ENCODE results near the gene SHANK3.

SHANK3 gene

GRCh38 chr22:50714631-50715179 is 42.1 kb downstream of the SHANK3 start:
- no peak for DNase-seq

DNA sequence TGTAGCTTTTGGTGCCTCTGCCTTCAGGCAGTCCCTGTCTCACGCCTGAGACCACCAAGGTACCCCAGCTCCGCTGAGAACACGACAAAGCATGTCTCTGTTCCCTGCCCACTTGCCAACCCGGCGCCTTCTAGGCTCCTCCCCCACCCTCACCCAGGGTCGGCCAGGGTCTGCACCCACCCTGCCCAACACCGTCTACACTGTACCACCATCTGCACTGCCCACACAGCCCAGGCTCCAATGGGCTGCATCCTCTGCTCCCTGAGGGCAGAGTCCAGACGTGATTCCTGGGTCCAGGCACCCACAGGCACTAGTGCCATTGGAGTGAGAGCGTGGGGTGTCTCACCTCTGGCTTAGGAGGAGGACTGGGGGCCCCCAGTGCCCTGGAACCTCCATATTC is 42.6 kb downstream of the SHANK3 start:
- no peak for DNase-seq

DNA sequence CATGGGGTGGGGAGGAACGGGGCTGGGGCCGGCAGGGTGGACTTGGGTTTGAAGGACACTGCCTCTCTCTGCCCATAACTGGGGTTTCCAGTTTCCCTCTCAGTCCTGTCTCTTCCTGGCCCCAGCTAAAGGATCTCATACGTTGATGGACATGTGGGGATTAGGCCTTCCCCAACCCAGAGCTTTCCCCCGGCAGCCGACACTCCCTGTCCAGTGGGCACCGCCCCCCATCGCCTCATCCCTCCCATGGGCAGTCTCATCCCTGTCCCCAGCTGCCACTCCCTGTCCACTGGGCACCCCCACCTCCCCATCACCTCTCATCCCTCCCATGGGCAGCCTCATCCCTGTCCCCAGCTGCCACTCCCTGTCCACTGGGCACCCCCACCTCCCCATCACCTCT is 43.2 kb downstream of the SHANK3 start:
- no peak for DNase-seq

DNA sequence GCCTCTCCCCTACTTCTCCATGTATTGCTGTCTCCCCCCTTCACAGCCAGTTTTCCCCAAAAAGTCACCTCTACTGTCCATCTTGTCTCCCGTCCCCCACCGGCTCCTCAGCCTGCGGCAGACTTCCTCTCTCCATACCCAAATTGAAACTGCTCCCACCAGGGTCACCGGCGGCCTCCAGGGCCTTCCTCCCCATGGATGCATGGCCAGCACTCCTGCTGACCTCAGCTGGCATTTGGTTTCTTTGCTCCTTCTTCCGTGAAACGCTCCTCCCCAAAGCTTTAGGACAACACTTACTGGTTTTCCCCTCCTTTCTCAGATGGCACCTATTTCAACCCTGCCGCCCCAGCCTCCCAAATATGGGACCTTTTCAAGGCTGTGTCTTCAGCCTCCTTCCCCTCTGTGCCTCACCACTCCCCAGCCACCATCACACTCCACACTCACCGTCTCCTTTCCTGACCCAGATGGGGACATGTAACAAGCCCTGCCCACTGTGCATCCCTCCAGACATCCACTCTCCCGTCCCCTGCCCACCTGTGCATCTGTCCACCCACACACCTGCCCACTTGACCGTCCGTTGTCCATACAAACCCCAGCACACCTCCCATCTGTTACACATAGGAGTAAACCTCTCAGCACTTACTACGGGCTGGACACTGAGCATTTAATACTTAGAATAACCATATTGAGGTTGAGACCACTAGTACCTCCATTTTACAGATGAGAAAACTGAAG is 43.8 kb downstream of the SHANK3 start:
- no peak for DNase-seq

DNA sequence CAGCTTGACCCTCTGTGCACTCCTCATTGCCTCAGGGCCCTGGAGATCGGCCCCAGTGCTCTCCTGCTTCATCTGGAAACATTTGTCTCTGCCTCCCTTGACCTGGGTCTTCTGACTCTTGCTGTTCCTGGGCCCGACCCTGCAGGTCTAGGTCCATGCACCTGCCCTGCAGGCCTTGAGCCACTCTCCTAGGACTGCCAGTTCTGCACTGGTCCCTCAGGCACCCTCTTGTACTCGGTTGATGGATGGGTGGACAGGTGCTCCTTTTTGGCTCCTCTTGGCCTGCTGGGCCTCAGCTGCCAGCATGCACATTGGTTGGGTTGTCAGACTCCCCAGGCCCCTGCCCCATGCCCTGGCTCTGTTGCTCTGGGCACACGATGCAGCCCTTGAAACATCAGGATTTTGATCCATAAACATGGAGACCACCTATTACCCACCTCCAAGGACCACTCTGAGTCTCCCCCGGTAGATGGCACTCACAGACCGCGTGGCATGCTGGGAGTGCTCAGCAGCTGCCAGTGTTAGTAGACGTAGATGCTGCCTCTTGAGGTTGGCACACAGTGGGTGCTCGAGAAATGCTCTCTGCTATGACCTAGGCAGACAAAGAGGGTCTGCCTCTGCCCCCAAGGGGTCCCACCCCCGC is 45.2 kb downstream of the SHANK3 start:
- no peak for DNase-seq

GRCh38 chr22:50718352-50718709 is 45.7 kb downstream of the SHANK3 start:
- no peak for DNase-seq

GRCh38 chr22:50719814-50720300 is 47.2 kb downstream of the SHANK3 start:
- DNase-seq, result no peak

DNA sequence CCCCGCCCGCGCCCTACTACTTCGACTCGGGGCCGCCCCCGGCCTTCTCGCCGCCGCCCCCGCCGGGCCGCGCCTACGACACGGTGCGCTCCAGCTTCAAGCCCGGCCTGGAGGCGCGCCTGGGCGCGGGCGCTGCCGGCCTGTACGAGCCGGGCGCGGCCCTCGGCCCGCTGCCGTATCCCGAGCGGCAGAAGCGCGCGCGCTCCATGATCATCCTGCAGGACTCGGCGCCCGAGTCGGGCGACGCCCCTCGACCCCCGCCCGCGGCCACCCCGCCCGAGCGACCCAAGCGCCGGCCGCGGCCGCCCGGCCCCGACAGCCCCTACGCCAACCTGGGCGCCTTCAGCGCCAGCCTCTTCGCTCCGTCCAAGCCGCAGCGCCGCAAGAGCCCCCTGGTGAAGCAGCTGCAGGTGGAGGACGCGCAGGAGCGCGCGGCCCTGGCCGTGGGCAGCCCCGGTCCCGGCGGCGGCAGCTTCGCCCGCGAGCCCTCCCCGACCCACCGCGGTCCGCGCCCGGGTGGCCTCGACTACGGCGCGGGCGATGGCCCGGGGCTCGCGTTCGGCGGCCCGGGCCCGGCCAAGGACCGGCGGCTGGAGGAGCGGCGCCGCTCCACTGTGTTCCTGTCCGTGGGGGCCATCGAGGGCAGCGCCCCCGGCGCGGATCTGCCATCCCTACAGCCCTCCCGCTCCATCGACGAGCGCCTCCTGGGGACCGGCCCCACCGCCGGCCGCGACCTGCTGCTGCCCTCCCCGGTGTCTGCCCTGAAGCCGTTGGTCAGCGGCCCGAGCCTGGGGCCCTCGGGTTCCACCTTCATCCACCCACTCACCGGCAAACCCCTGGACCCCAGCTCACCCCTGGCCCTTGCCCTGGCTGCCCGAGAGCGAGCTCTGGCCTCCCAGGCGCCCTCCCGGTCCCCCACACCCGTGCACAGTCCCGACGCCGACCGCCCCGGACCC is 48.0 kb downstream of the SHANK3 start:
- DNase-seq, result no peak

- DNase-seq, result no peak
Measured at GRCh38 chr22:50721257-50721844, 48.7 kb downstream of the SHANK3 start.

DNA sequence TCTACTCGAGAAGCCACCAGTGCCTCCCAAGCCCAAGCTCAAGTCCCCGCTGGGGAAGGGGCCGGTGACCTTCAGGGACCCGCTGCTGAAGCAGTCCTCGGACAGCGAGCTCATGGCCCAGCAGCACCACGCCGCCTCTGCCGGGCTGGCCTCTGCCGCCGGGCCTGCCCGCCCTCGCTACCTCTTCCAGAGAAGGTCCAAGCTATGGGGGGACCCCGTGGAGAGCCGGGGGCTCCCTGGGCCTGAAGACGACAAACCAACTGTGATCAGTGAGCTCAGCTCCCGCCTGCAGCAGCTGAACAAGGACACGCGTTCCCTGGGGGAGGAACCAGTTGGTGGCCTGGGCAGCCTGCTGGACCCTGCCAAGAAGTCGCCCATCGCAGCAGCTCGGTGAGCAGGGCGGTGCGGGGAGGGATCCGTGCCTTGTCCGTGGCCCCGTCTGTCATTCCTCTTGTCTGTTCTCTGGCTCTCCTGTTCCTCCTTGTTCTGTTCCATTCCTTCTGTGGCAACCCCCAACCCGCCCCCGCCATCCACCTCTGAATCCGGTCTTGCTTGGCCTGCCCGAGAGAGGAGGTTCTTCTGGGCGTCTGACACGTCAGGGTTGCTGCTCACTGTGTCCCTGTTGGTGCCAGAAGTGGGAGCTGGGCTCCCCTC is 49.6 kb downstream of the SHANK3 start:
- DNase-seq, result no peak
